NCI-H345 treated with DMSO at 0.1 percent for 48 hours (cell line): ENCODE data around the gene ST6GALNAC5.
"Not testable (repeated sequence)": the region's sequence is repeated elsewhere in the genome, so short reads cannot be mapped to it uniquely, and the experiment has no call there.

Source experiments
- DNase-seq: peaks from one replicate; lab custom pipeline; 2025; ENCODE audit not compliant: unreplicated experiment; lab: John Stamatoyannopoulos, UW

Gene ST6GALNAC5

DNA sequence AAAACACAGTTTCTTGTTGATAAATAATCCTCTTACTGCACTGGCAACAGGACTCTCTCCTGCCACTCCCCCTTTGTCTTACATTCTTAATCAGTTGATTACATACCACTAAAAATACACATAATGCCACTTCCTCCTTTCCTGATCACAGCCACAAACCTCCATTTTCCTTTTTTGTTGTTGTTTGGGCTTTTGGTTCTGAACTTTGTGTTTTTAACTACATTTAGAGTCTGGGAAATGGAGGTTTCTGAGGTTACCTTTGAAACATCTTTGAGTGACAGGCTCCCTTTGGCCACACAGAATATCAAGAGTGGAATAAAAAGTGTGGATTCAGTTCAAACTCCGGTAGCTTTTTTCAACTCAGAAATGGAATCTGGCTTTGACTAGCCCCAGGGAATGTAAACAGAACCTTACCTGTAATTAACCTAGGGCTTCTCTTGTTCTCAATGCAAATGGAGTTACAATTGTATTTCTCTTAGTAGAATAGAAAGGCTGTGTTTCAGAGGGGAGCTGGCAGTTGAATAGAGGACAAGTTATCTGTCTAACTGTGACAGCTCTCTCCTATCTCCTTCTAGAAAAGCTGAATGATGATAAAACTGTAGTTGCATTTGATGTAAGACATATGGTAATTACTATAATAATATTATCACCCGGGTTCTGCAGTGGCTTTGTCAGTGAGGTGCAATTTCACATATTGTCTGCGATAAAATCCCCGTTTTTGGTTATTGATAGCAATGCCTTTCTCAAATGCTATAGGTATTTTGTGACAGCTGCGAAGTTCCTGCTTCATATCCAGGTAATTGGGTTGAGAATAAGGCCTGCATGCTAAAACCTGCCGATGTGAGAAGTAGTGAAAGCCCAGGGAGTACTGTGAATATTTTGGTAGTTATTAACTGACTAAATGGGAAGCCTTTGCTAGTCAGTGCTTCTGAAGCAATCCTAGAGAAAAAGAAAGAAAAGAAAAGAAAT is 66.9 kb downstream of the ST6GALNAC5 start:
- DNase-seq: no peak

DNA sequence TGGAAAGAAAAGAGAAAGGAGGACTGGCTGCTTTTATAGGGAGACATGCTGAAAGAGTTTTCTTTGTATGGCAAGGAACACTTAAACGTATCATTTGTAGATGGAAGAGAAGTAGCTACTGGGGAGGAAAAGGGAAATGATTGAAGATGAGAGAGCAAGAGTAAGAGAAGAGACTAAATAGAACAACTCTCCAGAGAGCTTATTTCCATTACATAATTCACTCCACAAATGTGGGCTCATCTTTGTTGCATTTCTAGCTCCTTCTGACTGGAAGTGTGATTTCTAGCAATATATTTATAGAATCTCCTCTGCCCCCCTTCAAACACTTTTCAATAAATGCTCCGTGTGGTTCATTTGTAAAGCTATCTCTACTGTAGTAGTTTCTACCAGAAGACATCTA is 71.0 kb downstream of the ST6GALNAC5 start:
- no peak for DNase-seq

DNA sequence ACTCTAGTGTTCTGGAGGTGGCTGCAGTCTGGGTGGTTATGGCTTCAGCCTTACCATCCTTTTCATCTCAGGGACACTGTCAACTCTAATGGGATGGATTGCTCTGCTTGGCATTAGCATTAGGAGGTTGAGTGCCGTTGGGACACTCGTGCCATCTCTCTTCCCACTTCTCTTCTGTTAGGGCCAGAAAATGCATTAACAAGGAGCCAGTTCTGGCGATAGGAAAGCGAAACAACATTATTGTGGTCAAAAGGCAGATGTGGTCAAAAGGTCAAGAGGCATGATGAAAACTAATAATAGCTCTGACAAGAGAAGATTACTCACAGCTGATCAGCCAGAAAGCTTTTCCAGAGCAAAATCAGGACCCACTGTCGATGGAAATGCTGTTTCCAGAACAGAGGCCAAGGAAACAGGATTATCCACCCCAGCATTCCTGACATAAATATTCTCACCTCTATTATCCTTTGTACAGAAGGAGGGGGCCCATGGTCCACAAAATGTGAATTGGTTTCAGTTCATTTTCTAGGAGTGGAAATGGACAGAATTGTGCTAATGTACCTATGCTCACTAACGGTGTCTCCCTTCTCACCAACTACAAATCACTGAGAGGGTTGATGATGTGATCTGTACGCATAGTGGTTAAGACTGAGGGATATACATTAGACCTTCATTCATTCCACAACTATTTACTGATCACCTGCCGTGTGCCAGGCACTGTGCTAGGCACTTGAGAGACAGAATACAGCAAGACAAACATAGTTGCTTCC is 72.0 kb downstream of the ST6GALNAC5 start:
- no peak for DNase-seq

DNA sequence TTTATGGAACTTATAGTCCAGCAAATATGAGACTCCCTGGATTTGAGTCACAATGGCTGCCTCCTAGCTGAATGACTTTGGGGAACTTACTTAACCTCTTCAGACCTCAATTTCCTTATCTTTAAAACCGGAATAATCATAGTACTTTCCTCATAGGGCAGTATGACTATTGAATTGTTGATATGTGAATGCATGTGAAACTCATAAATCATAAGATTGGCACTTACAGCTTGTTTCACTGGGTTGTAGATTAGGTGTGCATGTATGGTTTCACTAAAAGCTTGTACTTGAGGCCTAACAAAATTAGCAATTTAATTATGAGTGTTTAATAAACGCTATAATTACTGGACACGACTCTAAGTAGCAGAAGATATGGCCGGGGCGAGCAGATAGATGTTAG is 72.5 kb downstream of the ST6GALNAC5 start:
- DNase-seq: no peak

DNA sequence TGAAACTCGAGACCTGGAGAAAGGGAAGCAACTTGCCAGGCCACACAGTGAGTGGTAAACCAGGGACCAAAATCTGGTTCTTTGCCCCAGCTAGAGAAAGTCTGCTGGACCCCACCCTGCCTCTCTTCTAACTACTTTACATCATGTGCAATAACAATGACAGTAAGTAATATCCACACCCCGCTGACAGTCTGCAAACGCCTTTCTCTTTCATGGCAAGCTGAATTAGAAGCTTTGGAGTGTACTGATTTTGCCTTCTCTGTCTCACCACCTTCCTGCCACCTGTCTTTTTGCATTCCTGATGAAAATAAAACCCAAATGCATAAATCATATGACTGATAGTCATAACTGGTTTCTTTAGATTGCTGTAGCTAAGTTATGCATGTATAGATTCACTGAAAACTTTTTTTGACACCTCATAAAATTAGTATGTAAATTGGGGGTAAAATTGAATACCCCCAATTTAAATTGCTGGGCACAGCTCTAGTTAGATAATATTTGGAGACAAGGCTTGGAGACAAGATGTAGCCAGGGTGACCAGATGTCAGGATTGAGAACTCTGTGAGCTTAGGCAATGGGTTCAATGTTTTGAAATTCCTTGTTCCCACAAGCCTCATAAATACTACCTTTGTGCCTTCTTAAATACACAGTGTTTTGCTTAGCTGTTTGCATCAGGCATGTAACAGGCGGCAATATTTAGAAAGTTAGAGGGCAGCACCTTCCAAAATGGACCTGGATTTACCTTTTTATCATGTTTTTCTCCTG is 73.5 kb downstream of the ST6GALNAC5 start:
- no peak for DNase-seq

DNA sequence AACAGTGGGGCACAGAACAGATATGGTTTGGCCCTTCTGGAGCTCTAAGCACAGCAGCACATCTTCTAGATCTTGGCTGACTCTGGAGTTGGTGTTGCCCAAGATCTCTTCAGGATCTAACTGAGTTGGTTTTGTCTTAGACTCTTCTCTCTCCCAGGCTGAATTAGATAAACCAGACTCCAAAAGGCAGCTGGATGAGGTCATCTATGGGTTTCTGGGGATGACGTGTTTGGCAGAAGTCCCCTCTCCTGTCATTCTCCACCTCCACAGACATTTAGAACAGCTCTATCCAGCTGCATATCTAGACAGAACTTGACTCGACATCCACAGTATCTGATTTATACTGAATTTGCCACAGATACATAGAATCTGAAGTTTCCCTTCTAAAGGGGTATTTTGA is 75.3 kb downstream of the ST6GALNAC5 start:
- no peak for DNase-seq

DNA sequence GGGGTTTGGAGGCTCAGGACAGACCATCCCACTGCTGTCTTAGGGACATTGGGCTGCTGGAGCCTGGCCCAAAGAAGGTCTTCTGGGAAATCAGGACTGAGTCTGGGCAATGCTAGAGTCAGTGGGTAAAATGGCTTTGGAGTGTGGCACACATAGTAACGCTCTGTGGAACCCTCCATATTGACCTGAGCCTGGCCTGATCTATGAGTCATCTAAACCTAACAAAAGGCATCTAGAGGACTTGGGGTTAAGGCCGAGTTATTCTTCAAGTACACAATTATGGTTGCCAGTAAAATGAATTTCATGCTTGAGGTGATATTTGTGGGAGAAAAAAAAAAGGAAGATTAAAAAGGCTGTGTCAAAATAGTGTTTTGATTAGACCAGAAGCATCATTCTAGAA is 77.7 kb downstream of the ST6GALNAC5 start:
- DNase-seq: no peak

DNA sequence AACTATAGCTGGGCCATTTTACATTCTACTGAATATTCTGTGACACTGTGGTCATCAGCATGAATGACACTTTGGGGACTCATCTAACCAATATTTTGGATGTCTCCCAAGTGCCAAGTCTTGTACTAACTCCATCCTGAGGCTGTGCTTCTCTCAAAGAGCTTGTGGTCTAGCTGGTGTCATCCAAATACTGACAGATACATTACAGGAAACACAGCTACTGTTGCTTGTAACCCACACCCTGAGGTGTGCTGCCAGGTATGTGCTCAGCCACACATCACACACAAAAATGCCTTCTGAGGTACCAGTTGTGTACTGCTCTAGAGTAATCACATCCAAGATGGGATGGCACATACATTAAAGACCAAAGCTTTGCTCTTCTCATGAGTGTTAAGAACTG is 81.6 kb downstream of the ST6GALNAC5 start:
- DNase-seq: no peak

DNA sequence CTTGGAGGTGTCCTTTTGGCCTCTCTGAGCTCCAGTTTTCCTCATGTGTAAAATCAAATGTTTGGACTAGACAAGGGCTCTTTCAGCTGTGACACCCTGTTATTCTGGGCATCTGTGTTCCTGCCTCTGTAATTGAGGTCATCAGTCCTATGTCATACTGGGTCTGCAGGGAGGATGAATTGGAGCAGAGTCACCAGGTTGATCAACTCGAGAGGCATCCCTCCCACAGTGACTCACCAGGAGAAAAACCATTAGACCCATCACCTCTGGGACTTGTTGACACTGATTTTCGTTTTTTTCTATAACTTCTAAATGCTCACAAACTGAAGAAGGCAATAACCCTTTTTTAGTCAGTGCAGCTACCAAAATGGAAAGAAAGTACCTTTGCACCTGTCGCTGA is 82.2 kb downstream of the ST6GALNAC5 start:
- DNase-seq: no peak

DNA sequence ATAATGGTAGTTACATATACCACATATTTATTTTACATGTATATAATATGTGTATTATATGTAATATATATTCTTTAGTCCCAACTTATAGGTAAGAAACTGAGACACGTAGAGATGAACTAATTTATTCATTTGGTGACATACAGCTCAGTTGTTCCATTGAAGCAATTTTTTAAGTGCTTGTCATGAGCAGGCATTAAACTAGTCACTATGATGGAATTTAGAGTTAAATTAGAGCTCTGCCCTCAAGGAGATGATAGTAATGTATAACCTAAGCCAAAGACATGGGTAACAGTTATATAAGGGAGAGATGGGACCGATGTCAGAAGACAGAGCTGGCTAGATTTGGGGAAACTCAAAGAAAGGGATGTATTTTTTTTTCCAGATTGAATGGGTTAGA is 83.0 kb downstream of the ST6GALNAC5 start:
- no peak for DNase-seq

DNA sequence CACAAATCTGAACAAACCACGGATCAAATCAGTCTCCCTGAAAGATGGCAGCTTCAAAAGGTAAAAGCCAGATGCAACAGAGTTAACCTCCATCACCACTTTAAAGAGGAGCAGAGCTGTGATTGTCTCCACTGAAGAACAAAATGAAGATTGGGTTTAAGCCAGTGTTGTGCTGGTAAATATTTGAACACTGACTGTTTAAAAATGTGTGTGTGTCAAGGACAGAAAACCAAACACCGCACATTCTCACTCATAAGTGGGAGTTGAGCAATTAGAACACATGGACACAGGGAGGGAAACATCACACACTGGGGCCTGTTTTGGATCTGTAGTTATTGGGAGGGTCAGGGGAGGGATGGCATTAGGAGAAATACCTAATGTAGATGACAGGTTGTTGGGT is 83.9 kb downstream of the ST6GALNAC5 start:
- no peak for DNase-seq

DNA sequence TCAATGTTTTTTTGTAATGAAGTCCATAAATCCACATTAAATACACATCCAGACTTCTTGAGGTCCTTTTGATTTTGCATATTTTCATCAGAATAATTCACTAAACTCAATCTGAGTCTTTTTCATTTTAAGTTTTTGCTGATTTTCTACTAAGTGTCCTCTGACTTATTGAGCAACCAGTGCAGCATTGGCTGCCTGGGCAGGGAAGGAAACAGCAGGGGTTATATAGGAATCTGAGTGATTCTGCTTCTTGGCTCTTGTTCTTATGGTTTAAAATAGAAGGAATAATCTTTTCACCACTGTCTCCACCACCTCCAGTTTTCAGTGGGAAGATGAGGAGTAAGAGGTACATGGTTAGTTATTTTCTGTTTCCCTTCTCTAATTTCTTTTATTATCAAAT is 88.4 kb downstream of the ST6GALNAC5 start:
- no peak for DNase-seq

DNA sequence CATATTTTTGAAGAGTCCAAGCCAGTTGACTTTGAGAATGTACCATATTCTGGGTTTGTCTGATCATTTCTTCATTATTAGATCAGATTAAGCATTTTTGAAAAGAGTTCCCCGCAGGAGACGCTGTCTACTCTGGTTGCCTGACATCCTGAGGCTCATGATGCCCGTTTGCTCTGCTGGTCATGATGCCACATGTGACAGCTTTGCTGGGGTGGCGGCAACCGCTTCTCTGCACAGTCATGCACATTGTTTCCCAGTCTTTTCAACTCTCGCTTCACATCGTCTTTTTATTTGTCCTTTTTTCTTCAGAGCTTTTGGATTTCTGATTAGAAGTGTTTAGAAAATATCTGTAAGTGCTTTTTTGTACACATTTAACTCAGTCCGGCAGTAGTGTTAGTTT is 90.7 kb downstream of the ST6GALNAC5 start:
- DNase-seq: no peak

DNA sequence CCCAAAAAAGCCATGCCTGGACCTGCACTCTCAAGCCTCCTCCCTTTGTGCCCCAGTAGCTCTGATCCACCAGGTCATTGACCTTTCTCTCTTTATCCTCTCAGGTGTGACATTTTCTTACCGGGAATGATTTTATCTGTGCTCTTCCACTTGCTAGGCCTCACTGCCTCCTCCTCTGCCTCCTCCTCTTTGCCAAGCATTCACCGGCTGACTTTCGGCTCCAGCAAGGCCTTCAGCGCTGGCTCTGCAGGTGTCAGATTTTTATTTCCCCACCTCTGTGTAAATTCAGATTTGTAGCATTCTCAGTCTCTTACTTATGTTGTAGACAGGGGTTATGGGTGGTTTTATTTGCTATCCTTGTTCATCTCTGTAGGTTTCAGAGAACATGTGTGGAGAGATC is 91.5 kb downstream of the ST6GALNAC5 start:
- no peak for DNase-seq

DNA sequence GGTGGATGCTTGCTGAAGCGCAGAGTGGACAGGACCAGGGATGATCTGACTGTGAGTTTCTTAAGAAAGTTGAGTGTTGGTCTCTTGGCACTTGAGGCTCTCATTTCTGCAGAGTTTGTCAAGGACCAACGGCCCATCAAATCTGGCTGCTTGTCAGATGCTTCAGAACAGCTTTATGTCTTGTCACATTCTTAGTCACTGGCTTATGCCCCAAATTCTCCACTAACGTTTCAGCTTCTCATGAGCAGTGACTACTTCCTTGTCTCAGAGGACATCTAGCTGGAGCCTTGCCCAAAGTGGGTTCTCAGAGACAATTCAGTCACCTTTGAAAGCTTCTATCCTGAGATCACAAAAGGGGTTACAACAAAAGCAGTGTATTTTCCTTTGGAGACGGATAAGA is 92.3 kb downstream of the ST6GALNAC5 start:
- DNase-seq: no peak

DNA sequence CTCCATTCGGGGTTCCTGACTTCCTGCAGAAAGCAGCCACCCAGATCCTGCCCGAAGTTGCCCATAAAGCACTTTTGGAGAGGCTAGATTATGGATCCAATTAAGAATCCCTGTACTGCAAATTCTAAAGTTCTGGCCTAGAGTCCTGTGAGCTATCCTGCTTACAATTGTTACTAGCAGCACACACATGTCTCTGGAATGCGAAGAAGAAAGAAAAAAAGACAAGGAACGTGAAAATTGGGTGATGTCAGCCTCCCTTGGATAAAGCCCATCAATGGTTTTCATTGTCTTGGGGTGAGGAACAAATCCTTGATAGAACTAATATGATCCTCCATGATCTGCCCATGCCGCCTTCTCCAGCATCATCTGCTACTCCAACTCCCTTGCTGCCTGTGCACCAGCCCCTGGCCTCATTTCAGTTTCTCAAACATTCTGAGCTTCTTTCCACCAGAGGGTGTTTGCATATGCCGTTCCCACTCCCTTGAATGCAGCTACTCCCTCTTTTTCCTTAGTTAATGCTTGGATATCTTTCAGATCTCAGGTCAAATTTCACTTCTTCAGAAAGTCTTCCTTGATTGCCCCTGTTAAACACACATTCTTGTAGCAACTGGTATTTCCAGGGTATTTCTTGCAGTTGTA is 94.0 kb downstream of the ST6GALNAC5 start:
- DNase-seq: no peak

DNA sequence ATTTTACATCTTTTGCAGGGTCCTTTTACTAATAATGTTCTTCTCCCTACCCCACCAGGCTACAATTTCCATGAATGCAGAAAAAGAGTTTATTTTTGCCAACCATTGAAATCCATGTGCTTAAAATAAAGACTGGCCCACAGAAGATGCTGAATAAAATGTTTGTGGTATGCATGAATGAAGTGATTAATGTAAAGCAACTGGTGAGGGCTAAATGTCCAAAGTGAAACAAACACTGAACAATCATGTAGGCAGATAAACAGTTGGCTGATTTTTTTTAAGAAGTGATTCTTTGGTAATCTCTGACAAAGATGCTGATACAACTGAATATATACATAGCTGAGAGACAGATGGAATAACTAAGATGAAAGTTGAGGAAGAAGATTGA is 94.5 kb downstream of the ST6GALNAC5 start:
- DNase-seq: no peak

DNA sequence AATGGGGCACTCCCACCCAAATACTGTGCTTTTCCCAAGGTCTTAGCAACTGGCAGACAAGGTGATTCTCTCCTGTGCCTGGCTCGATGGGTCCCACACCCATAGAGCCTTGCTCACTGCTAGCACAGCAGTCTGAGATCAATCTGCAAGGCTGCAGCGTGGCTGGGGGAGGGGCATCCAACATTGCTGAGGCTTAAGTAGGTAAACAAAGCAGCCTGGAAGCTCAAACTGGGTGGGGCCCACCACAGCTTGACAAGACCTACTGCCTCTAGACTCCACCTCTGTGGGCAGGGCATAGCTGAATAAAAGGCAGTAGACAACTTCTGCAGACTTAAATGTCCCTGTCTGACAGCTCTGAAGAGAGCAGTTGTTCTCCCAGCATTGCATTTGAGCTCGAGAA is 114.0 kb downstream of the ST6GALNAC5 start:
- DNase-seq: not testable (repeated sequence)

DNA sequence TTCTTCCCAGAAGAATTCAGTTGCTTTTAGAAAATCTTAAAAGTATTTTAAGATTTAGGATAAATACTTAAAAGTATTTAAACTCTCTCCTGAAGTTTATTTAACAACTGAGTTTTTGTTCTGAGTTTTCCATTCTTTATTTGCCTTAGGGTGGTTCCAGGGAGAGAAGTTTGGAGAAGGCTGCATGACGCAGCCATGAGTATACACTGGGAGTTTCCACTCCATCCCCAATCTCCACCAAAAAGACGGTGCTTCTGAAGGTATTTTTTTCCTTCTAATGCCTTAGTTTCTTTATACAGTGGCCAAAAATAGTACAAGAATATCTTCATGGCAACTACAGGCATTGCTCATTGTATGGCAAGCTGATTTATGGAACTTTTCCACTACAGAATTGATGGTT is 122.7 kb downstream of the ST6GALNAC5 start:
- no peak for DNase-seq

DNA sequence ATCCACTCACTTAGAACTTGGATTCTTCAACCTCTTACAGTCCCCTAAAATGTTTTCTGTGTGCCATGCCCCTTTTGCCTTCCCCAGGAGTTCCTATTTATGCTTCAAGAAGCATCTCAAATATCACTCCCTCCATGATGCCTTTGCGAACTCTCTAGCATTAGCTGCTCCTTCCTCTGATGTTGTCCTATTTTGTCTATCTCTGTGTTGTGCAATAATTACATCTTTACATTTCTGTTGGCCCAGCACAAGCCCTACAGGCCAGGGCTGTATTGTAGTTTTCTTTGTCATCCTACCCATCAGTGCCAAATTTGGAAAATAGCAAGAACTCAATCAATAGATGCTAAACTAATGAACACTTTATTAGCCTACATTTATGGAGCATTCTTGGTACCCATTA is 125.8 kb downstream of the ST6GALNAC5 start:
- DNase-seq: no peak

DNA sequence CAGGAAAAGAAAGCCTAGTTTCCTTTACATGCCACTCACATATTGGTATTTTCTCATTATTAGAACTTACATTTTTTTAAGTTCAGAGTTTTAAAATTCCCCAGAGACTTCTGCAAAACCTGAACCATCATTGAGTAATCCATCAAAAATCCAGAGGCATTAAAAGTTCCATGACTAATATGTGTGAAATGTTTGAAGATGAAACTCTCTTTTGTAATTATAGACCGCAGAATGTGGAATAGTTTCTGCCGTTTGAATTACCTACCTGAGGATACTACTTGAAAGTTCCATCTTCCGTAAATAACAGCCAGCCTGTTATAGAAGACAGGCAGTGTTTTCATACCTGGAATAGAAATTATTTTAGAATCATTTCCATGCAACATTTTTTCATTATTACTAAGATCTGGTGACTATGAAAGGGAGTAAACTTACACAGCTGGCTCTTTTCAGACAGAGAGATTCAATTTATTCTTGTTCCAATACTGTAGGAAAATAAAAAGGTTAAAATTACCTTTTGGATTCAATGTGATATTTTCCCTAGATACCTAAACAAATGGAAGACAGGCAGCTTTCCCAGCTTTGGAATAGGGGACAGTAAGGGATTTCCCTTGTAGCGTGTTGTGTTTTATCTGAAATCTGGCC is 131.4 kb downstream of the ST6GALNAC5 start:
- no peak for DNase-seq
